PC-3 (cell line): ENCODE data around the gene TMEM63B.

Experiments used
- CTCF ChIP-seq: fragments of 300-600 bp; sonication (generic); conservative IDR thresholded peaks from 2 replicates; pipeline ENCODE4 v1.5.1; 2017; ENCODE audit warnings: antibody characterized with exemption, low read depth, mild to moderate bottlenecking, low read length
- EZH2 ChIP-seq: fragments of 300-600 bp; sonication (generic); IDR thresholded peaks from one replicate; pipeline ENCODE4 v1.6.1; 2017; ENCODE audit warnings: antibody characterized with exemption, mild to moderate bottlenecking, low read length; ENCODE audit not compliant: unreplicated experiment
- EZH2phosphoT487 ChIP-seq: fragments of 300-600 bp; sonication (generic); IDR thresholded peaks from 2 replicates; pipeline ENCODE4 v1.6.1; 2018; ENCODE audit warnings: mild to moderate bottlenecking, antibody characterized with exemption, low read length, borderline replicate concordance

DNA sequence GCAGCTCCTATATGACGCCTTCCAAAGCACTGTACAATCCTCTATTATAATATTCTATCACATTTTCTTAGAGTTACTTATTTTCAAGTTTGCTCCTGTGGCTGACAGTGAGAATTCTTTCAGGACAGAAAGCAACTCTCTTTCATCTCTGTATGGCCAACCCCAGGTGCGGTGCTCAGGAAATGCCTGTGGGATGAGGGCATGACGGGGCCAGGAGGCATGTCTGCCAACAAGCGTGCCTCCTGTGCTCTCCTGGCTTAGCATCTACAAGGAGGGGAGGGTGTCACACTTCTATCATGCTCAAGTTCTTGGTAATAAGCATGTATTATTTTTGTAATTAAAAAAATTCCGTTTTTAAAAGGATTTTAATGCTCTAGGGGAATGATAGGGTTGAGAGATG, 11.5 kb upstream of the TMEM63B start:
- no peak for TF ChIP-seq CTCF
- TF ChIP-seq EZH2phosphoT487 = no peak
- TF ChIP-seq EZH2 = no peak
